Measurements from ENCODE around the gene SLC29A1. TPM values are rescaled to one million over a fixed set of nuclear protein-coding genes. Genes with fewer than 3 reads are reported as not detected.
A peak's percentile ranks its signal among the peaks of the same experiment; 100 is the strongest.

Gene SLC29A1
- total and polyA plus RNA-seq, 2 donors (not counting 3 experiments of a cell fraction or from before 2014, with no cell fraction given): 202 to 539 TPM

DNA sequence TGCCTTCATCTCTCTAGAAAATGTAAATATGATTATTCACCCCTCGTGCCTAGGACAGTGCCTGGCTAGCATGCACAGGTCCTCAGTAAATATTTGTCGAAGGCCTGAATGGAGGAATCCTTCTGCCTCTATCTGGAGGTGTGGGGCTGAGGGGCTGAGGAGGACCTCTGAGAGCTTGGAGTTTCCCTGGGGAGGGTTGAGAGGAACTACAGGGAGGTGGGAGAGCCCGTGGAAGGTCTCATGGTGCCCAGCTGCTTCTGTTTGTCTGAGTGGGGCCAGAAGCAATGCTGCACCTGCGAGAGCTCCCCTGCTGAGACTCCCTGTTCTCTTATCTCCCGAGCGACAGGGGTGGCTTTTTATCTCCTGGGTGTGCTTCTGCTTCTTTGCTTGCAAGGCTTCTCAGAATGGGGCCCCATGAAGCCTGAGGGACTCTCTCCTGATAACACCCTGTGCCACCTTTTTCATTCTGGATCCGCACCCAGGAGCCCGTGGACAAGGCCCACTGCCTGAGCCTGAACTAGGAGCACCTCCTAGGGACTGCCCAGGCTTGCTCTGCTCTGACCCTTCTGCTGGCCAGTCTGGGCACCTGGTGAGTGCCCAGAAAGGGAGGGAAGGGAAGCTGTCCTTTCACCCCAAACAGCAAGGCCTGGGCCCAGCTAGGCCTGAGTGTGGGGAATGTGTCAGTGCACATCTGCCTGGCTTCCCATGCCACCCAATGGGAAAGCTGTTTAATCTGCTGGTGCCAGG is 2.4 kb downstream of the SLC29A1 start:
- intact Hi-C loops (cut with micrococcal nuclease): no loop called here

DNA sequence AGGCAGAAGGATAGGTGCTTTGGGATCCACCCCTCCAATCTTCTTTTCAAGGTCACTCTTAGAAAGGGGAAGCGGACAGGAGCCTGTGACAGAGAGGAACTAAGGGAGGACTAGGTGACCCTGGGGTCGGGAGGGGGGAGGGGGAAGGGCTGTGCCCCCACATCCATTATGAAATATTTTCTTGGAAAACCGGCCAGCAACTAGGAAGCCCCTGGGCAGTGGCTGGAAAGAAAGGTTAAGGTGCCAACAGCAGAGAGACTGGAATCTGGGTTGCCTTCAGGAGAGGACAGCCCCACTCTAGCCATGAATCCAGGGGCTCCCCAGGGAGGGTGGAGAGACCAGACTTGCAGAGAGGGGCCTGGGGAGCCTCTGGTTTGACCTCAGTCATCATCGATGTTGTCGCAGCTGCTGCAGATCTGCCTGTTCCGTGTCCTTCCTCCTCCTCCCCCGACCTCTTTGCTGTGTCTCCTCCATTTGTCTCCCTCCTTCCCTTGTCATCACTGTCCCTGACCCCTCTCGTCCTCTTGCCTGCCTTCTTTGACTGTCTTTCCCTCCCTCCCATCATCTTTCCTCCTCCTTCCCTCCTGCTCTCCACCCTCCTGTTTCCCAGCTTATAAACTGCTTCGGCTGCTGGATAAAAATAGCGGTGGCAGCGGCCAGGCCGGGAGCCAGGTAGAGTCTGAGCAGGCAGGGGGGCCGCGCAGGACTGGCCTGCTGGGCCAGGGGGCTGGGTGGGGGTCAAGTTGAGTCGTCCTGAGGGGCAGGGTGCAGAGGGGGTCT is 3.2 kb downstream of the SLC29A1 start:
- Histone ChIP-seq H4K20me1 (replicated peaks; ENCODE audit: control insufficient read depth, extremely low read depth, insufficient read depth, low read length) (no peaks in the 10 kb centered on the region), H3K27me3 (ENCODE audit: control insufficient read depth in 2 of 2, insufficient read depth in 2 of 2, low read length in 2 of 2) (no peaks in the 10 kb centered on the region), H3K9ac (replicated peaks; ENCODE audit: extremely low read depth, insufficient read depth, low read length) (no peak overlapping the region), H3K27ac (ENCODE audit: insufficient read depth, low read depth, low read length) (no peak overlapping the region), H3K4me3 (replicated peaks in 1 of 3; ENCODE audit: insufficient read depth in 1 of 3, low read depth in 1 of 3, low read length in 3 of 3) (no peak overlapping the region), H3K36me3 (ENCODE audit: control insufficient read depth in 2 of 2, extremely low read depth in 1 of 2, insufficient read depth in 2 of 2, low read length in 2 of 2) (peaks cover 2 to 16% of the 10 kb centered on the region in 2 experiments), H3K79me2 (ENCODE audit: control insufficient read depth, insufficient read depth, low read length) (peaks cover 83% of the 10 kb centered on the region), H3K9me1 (replicated peaks; ENCODE audit: control insufficient read depth, extremely low read depth, insufficient read depth, low read length) (no peaks in the 10 kb centered on the region), H2AFZ (ENCODE audit: low read depth, low read length) (no peak overlapping the region), H3K4me1 (ENCODE audit: control insufficient read depth, extremely low read depth, insufficient read depth, low read length) (peaks cover 36% of the 10 kb centered on the region), H3K4me2 (ENCODE audit: insufficient read depth, low read length) (no peak overlapping the region), H3K9me3 (replicated peaks; ENCODE audit: control insufficient read depth, insufficient read depth, low read length) (no peaks in the 10 kb centered on the region)
- no peak for FAIRE-seq
- no peak for DNase-seq (ENCODE audit: low read depth, low spot score)
- intact Hi-C loops (cut with micrococcal nuclease) (no loop called here), dilution Hi-C loops (cut with MboI; ENCODE audit: extremely low pct_ligation_motif_present, low sequenced_read_pairs) (no loop called here)
- POLR2A ChIA-PET: no interaction called here
- no TSS peak for BruUV-seq (replicated peaks)
- CTCF ChIA-PET: interaction anchor here (1.7 to 9.2 kb wide), 4 partner anchors 8 to 65 kb away, joined by 4 to 84 read pairs (median 38); no protein-coding TSS in a partner anchor
- TF ChIP-seq MYC (IDR thresholded peaks at IDR 0.05; ENCODE audit: low read depth, low read length): no peak
- no peak for TF ChIP-seq GATA2 (IDR thresholded peaks at IDR 0.05; ENCODE audit: insufficient read depth, insufficient read length, low read depth, low read length)
- TF ChIP-seq, protein P1, sequence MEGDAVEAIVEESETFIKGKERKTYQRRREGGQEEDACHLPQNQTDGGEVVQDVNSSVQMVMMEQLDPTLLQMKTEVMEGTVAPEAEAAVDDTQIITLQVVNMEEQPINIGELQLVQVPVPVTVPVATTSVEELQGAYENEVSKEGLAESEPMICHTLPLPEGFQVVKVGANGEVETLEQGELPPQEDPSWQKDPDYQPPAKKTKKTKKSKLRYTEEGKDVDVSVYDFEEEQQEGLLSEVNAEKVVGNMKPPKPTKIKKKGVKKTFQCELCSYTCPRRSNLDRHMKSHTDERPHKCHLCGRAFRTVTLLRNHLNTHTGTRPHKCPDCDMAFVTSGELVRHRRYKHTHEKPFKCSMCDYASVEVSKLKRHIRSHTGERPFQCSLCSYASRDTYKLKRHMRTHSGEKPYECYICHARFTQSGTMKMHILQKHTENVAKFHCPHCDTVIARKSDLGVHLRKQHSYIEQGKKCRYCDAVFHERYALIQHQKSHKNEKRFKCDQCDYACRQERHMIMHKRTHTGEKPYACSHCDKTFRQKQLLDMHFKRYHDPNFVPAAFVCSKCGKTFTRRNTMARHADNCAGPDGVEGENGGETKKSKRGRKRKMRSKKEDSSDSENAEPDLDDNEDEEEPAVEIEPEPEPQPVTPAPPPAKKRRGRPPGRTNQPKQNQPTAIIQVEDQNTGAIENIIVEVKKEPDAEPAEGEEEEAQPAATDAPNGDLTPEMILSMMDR (IDR thresholded peaks at IDR 0.05; ENCODE audit: extremely low read depth in 1 of 2, insufficient read depth in 1 of 2, low read depth in 1 of 2, low read length in 2 of 2): no peak
- TF ChIP-seq, protein P2, sequence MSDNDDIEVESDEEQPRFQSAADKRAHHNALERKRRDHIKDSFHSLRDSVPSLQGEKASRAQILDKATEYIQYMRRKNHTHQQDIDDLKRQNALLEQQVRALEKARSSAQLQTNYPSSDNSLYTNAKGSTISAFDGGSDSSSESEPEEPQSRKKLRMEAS (IDR thresholded peaks at IDR 0.05; ENCODE audit: insufficient read depth, insufficient read length): no peak
- no peak for TF ChIP-seq JUN (IDR thresholded peaks at IDR 0.05; ENCODE audit: borderline replicate concordance, insufficient read depth, insufficient read length, low read depth)
- no peak for TF ChIP-seq EZH2 (IDR thresholded peaks at IDR 0.05; ENCODE audit: borderline replicate concordance, low read depth, low read length, severe bottlenecking)
- no peak for TF ChIP-seq POLR2AphosphoS5 (IDR thresholded peaks at IDR 0.05; ENCODE audit: insufficient read depth, low read depth, low read length)
- no peak for TF ChIP-seq POLR2A (IDR thresholded peaks at IDR 0.05; ENCODE audit: low read depth, low read length)
- no peak for TF ChIP-seq FOS (IDR thresholded peaks at IDR 0.05; ENCODE audit: borderline replicate concordance, insufficient read depth, low read length)

More for the DNA sequence above, 2.4 kb downstream of the SLC29A1 start:
- ChIA-PET CTCF (interaction anchor here (1.4 to 9.2 kb wide), 6 partner anchors 9 to 128 kb away, joined by 3 to 91 read pairs (median 38); no protein-coding TSS in a partner anchor), POLR2A (interaction anchor here (5.3 kb wide), 1 partner anchor 21 kb away, joined by 34 read pairs; the partner anchor contains the start of gene HSP90AB1)
- TF ChIP-seq JUN (IDR thresholded peaks at IDR 0.05; ENCODE audit: borderline replicate concordance, insufficient read depth, insufficient read length, low read depth) (no peak), GATA2 (IDR thresholded peaks at IDR 0.05; ENCODE audit: insufficient read depth, insufficient read length, low read depth, low read length) (no peak), POLR2A (IDR thresholded peaks at IDR 0.05; ENCODE audit: low read depth, low read length) (no peak), FOS (IDR thresholded peaks at IDR 0.05; ENCODE audit: borderline replicate concordance, insufficient read depth, low read length) (no peak), EZH2 (IDR thresholded peaks at IDR 0.05; ENCODE audit: borderline replicate concordance, low read depth, low read length, severe bottlenecking) (no peak)
- TF ChIP-seq, protein P2 (IDR thresholded peaks at IDR 0.05; ENCODE audit: insufficient read depth, insufficient read length): no peak
- H3K9me1 ChIP-seq (replicated peaks; ENCODE audit: control insufficient read depth, extremely low read depth, insufficient read depth, low read length): no peaks in the 10 kb centered on the region
- no peak overlapping the region for H2AFZ ChIP-seq (ENCODE audit: low read depth, low read length)
- no peak for FAIRE-seq
- no peaks in the 10 kb centered on the region for H3K27me3 ChIP-seq (ENCODE audit: control insufficient read depth in 2 of 2, insufficient read depth in 2 of 2, low read length in 2 of 2)
- no peak overlapping the region for H3K4me3 ChIP-seq (replicated peaks in 1 of 3; ENCODE audit: insufficient read depth in 1 of 3, low read depth in 1 of 3, low read length in 3 of 3)
- no peaks in the 10 kb centered on the region for H4K20me1 ChIP-seq (replicated peaks; ENCODE audit: control insufficient read depth, extremely low read depth, insufficient read depth, low read length)
- no peak overlapping the region for H3K27ac ChIP-seq (ENCODE audit: insufficient read depth, low read depth, low read length)
- H3K36me3 ChIP-seq (ENCODE audit: control insufficient read depth in 2 of 2, extremely low read depth in 1 of 2, insufficient read depth in 2 of 2, low read length in 2 of 2): peaks cover 2 to 11% of the 10 kb centered on the region in 2 experiments
- dilution Hi-C loops (cut with MboI; ENCODE audit: extremely low pct_ligation_motif_present, low sequenced_read_pairs): no loop called here
- peak overlapping the region; percentile 19 for H3K4me2 ChIP-seq (ENCODE audit: insufficient read depth, low read length)
- H3K9me3 ChIP-seq (replicated peaks; ENCODE audit: control insufficient read depth, insufficient read depth, low read length): no peaks in the 10 kb centered on the region
- H3K9ac ChIP-seq (replicated peaks; ENCODE audit: extremely low read depth, insufficient read depth, low read length): no peak overlapping the region
- H3K79me2 ChIP-seq (ENCODE audit: control insufficient read depth, insufficient read depth, low read length): peaks cover 83% of the 10 kb centered on the region
- no TSS peak for BruUV-seq (replicated peaks)
- no peak for DNase-seq (ENCODE audit: low read depth, low spot score)
- H3K4me1 ChIP-seq (ENCODE audit: control insufficient read depth, extremely low read depth, insufficient read depth, low read length): peaks cover 43% of the 10 kb centered on the region
